B cell (primary cell): ENCODE results near the gene TAT.

ENCODE experiments used
- CTCF ChIP-seq: fragments of 200-600 bp; IDR thresholded peaks from one replicate; pipeline ENCODE4 v1.8.0; 2022; ENCODE audit warnings: antibody characterized with exemption, mild to moderate bottlenecking
- EZH2 ChIP-seq: IDR thresholded peaks from 2 replicates; pipeline ENCODE4 v1.6.1; 2012; ENCODE audit warnings: borderline replicate concordance, low read depth, mild to moderate bottlenecking, moderate library complexity, low read length; ENCODE audit not compliant: insufficient read depth, poor library complexity, severe bottlenecking

DNA sequence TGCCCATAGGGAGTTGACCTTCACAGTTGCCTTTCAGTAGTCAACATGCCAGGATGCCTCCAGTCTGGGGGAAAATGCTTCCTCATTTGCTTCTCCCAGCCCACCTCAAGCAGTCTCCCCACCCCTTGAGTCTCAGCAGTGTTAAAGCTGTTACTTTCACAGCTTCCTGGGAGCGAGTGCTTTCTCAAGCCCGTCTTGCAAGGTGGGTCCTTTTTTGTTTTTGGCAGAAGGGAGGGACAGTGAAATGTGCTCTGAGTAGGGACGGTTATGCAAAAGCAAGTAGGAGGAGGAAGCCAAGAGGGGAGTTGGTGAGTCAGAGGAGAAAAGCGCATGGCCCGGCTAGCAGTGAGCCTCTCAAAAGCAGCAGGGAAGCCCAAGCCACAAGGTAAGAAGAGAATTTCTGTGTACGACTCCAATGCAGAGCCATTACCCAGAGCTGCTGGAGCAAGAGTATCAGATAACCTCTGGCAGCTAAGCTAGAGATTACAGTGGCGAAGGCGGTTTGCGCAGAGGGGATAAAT lies 50.7 kb downstream of the TAT start, which contains the start of gene CHST4:
- no peak for TF ChIP-seq CTCF
- TF ChIP-seq EZH2 = no peak
